ENCODE measurements around the gene NECAP2.
"Not testable (repeated sequence)": the region's sequence is repeated elsewhere in the genome, so short reads cannot be mapped to it uniquely, and the experiment has no call there.

The NECAP2 gene

GRCh38 chr1:16500466-16500865 lies 59.9 kb downstream of the NECAP2 start:
- not testable (repeated sequence) for H3K27me3 ChIP-seq (ENCODE audit: insufficient read depth, low read length); H3K79me1 ChIP-seq (ENCODE audit: low read length); H2BK120ac ChIP-seq (ENCODE audit: insufficient read depth, low read length, poor library complexity); H3K36me3 ChIP-seq (ENCODE audit: control insufficient read depth in 1 of 2, insufficient read depth in 2 of 2, low read length in 2 of 2); H3K9ac ChIP-seq (ENCODE audit: low read length); H3K14ac ChIP-seq (ENCODE audit: low read length); H4K8ac ChIP-seq (ENCODE audit: low read depth, low read length); H2BK12ac ChIP-seq (ENCODE audit: low read length); H3K9me3 ChIP-seq (ENCODE audit: insufficient read depth, low read depth, low read length); DNase-seq; H4K12ac ChIP-seq (ENCODE audit: low read depth, low read length); H3K4me3 ChIP-seq (ENCODE audit: low read depth, low read length); H2AK5ac ChIP-seq (ENCODE audit: low read length); H3K4me1 ChIP-seq (ENCODE audit: control insufficient read depth in 1 of 2, insufficient read depth in 2 of 2, low read length in 2 of 2); H3K4me2 ChIP-seq (ENCODE audit: low read length); H2BK5ac ChIP-seq (ENCODE audit: low read depth, low read length, poor library complexity); H3K18ac ChIP-seq (ENCODE audit: low read length); H4K91ac ChIP-seq (ENCODE audit: low read depth, low read length); H3K23ac ChIP-seq (ENCODE audit: low read length); H2AFZ ChIP-seq (ENCODE audit: insufficient read depth, low read length, poor library complexity); H3K27ac ChIP-seq (ENCODE audit: low read depth, low read length); H3K4ac ChIP-seq (ENCODE audit: low read depth, low read length); H3K79me2 ChIP-seq (ENCODE audit: control insufficient read depth, insufficient read depth, low read length, poor library complexity)
- WGBS (ENCODE audit: extremely low coverage, insufficient coverage, insufficient read length), result no CpG with 5 or more reads among the region's 11 CpGs

- H4K91ac ChIP-seq (ENCODE audit: low read depth, low read length); H3K9ac ChIP-seq (ENCODE audit: low read length); H3K14ac ChIP-seq (ENCODE audit: low read length); H2AK5ac ChIP-seq (ENCODE audit: low read length); H3K4ac ChIP-seq (ENCODE audit: low read depth, low read length); H2BK12ac ChIP-seq (ENCODE audit: low read length); H3K18ac ChIP-seq (ENCODE audit: low read length); DNase-seq; H3K23ac ChIP-seq (ENCODE audit: low read length); H4K8ac ChIP-seq (ENCODE audit: low read depth, low read length); H3K4me2 ChIP-seq (ENCODE audit: low read length); H2AFZ ChIP-seq (ENCODE audit: insufficient read depth, low read length, poor library complexity); H3K9me3 ChIP-seq (ENCODE audit: insufficient read depth, low read depth, low read length); H3K79me1 ChIP-seq (ENCODE audit: low read length); H3K4me3 ChIP-seq (ENCODE audit: low read depth, low read length); H3K4me1 ChIP-seq (ENCODE audit: control insufficient read depth in 1 of 2, insufficient read depth in 2 of 2, low read length in 2 of 2); H3K36me3 ChIP-seq (ENCODE audit: control insufficient read depth in 1 of 2, insufficient read depth in 2 of 2, low read length in 2 of 2); H3K27me3 ChIP-seq (ENCODE audit: insufficient read depth, low read length); H3K27ac ChIP-seq (ENCODE audit: low read depth, low read length); H3K79me2 ChIP-seq (ENCODE audit: control insufficient read depth, insufficient read depth, low read length, poor library complexity); H4K12ac ChIP-seq (ENCODE audit: low read depth, low read length); H2BK5ac ChIP-seq (ENCODE audit: low read depth, low read length, poor library complexity); H2BK120ac ChIP-seq (ENCODE audit: insufficient read depth, low read length, poor library complexity): not testable (repeated sequence)
- no CpG with 5 or more reads among the region's 5 CpGs for WGBS (ENCODE audit: extremely low coverage, insufficient coverage, insufficient read length)
Observed at GRCh38 chr1:16500975-16501374, 60.5 kb downstream of the NECAP2 start.

GRCh38 chr1:16501446-16501845 lies 60.9 kb downstream of the NECAP2 start:
- H3K4me2 ChIP-seq (ENCODE audit: low read length); H3K79me1 ChIP-seq (ENCODE audit: low read length); DNase-seq; H3K18ac ChIP-seq (ENCODE audit: low read length); H2BK120ac ChIP-seq (ENCODE audit: insufficient read depth, low read length, poor library complexity); H4K91ac ChIP-seq (ENCODE audit: low read depth, low read length); H2AFZ ChIP-seq (ENCODE audit: insufficient read depth, low read length, poor library complexity); H3K23ac ChIP-seq (ENCODE audit: low read length); H4K8ac ChIP-seq (ENCODE audit: low read depth, low read length); H4K12ac ChIP-seq (ENCODE audit: low read depth, low read length); H3K27me3 ChIP-seq (ENCODE audit: insufficient read depth, low read length); H2BK12ac ChIP-seq (ENCODE audit: low read length); H3K4me3 ChIP-seq (ENCODE audit: low read depth, low read length); H3K14ac ChIP-seq (ENCODE audit: low read length); H2AK5ac ChIP-seq (ENCODE audit: low read length); H3K9me3 ChIP-seq (ENCODE audit: insufficient read depth, low read depth, low read length); H3K79me2 ChIP-seq (ENCODE audit: control insufficient read depth, insufficient read depth, low read length, poor library complexity); H3K4ac ChIP-seq (ENCODE audit: low read depth, low read length); H3K4me1 ChIP-seq (ENCODE audit: control insufficient read depth in 1 of 2, insufficient read depth in 2 of 2, low read length in 2 of 2); H3K36me3 ChIP-seq (ENCODE audit: control insufficient read depth in 1 of 2, insufficient read depth in 2 of 2, low read length in 2 of 2); H2BK5ac ChIP-seq (ENCODE audit: low read depth, low read length, poor library complexity); H3K27ac ChIP-seq (ENCODE audit: low read depth, low read length); H3K9ac ChIP-seq (ENCODE audit: low read length): not testable (repeated sequence)
- WGBS (ENCODE audit: extremely low coverage, insufficient coverage, insufficient read length), result no CpG with 5 or more reads among the region's 8 CpGs

- Histone ChIP-seq H3K4me1 (ENCODE audit: control insufficient read depth in 1 of 2, insufficient read depth in 2 of 2, low read length in 2 of 2) (peaks cover 0 to 2% of the 10 kb centered on the region in 2 experiments), H3K79me2 (ENCODE audit: control insufficient read depth, insufficient read depth, low read length, poor library complexity) (peaks cover 7% of the 10 kb centered on the region), H4K8ac (ENCODE audit: low read depth, low read length) (no peak overlapping the region), H3K4me3 (ENCODE audit: low read depth, low read length) (no peak overlapping the region), H3K18ac (ENCODE audit: low read length) (no peak overlapping the region), H2AFZ (ENCODE audit: insufficient read depth, low read length, poor library complexity) (no peak overlapping the region), H3K36me3 (ENCODE audit: control insufficient read depth in 1 of 2, insufficient read depth in 2 of 2, low read length in 2 of 2) (no peaks in the 10 kb centered on the region), H3K4me2 (ENCODE audit: low read length) (no peak overlapping the region), H2BK120ac (ENCODE audit: insufficient read depth, low read length, poor library complexity) (no peak overlapping the region), H3K14ac (ENCODE audit: low read length) (no peak overlapping the region), H3K79me1 (ENCODE audit: low read length) (peaks cover 9% of the 10 kb centered on the region), H2BK5ac (ENCODE audit: low read depth, low read length, poor library complexity) (no peak overlapping the region), H2BK12ac (ENCODE audit: low read length) (no peak overlapping the region), H3K4ac (ENCODE audit: low read depth, low read length) (no peak overlapping the region), H2AK5ac (ENCODE audit: low read length) (no peak overlapping the region), H4K12ac (ENCODE audit: low read depth, low read length) (no peak overlapping the region), H4K91ac (ENCODE audit: low read depth, low read length) (no peak overlapping the region), H3K27ac (ENCODE audit: low read depth, low read length) (no peak overlapping the region), H3K9ac (ENCODE audit: low read length) (no peak overlapping the region), H3K23ac (ENCODE audit: low read length) (no peak overlapping the region), H3K27me3 (ENCODE audit: insufficient read depth, low read length) (no peaks in the 10 kb centered on the region), H3K9me3 (ENCODE audit: insufficient read depth, low read depth, low read length) (peaks cover 4% of the 10 kb centered on the region)
- WGBS (ENCODE audit: extremely low coverage, insufficient coverage, insufficient read length), result no CpG with 5 or more reads among the region's 2 CpGs
- no peak for DNase-seq
Observed at GRCh38 chr1:16503494-16503893, 63.0 kb downstream of the NECAP2 start.

Data from trophoblast cell (in vitro differentiated cells and primary cell).